H1 (cell line): ENCODE data around the gene SEMA6D. TPM values are rescaled to one million over a fixed set of nuclear protein-coding genes. Genes with fewer than 3 reads are reported as not detected.

Experiments used
- CTCF ChIA-PET: fragments of 300-600 bp; sonication (Branson Sonifier 250); formaldehyde crosslinking; loops from one replicate; lab custom pipeline; 2021; ENCODE audit not compliant: partially characterized antibody; lab: Charles Lee
- POLR2A ChIA-PET: fragments of 300-600 bp; sonication (Branson Sonifier 250); formaldehyde crosslinking; loops from one replicate; lab custom pipeline; 2021; ENCODE audit warnings: inconsistent platforms; ENCODE audit not compliant: partially characterized antibody; lab: Charles Lee
- DNase-seq, 2 experiments: peaks; one replicate each; pipeline versions ENCODE4 v3.0.0 to v3.0.0-alpha.2; 2010 to 2022; ENCODE audit warnings: low spot score in 2 of 2, low read depth in 1 of 2, mixed read lengths in 1 of 2
- FAIRE-seq: peaks from 2 replicates; lab custom pipeline; 2011; peaks lifted over from hg19 to GRCh38; lab: Jason Lieb, UNC
- H2AFZ ChIP-seq: 2 replicates; pipeline ENCODE4 v1.8.1; 2012; ENCODE audit warnings: low read length, inconsistent platforms
- H2AK5ac ChIP-seq: 2 replicates; pipeline ENCODE4 v1.6.1; 2013; ENCODE audit warnings: low read depth, low read length
- H2BK120ac ChIP-seq: replicated peaks from 2 replicates; pipeline ENCODE3; 2013; ENCODE audit warnings: low read depth, low read length, inconsistent platforms
- H2BK12ac ChIP-seq: 2 replicates; pipeline ENCODE4 v1.6.1; 2013; ENCODE audit warnings: low read depth, low read length
- H2BK15ac ChIP-seq: 2 replicates; pipeline ENCODE4 v1.6.1; 2013; ENCODE audit warnings: low read length
- H2BK20ac ChIP-seq: 2 replicates; pipeline ENCODE4 v1.6.1; 2013; ENCODE audit warnings: low read length
- H2BK5ac ChIP-seq: 2 replicates; pipeline ENCODE4 v1.6.1; 2013; ENCODE audit warnings: low read depth, low read length
- H3K14ac ChIP-seq: 2 replicates; pipeline ENCODE4 v1.6.1; 2013; ENCODE audit warnings: inconsistent platforms; ENCODE audit not compliant: insufficient read length
- H3K18ac ChIP-seq: 2 replicates; pipeline ENCODE4 v1.6.1; 2013; ENCODE audit warnings: low read length; ENCODE audit errors: extremely low read depth
- H3K23ac ChIP-seq: 2 replicates; pipeline ENCODE4 v1.6.1; 2013; ENCODE audit warnings: inconsistent platforms; ENCODE audit not compliant: insufficient read length
- H3K23me2 ChIP-seq: 2 replicates; pipeline ENCODE4 v1.6.1; 2013; ENCODE audit warnings: low read depth, low read length
- H3K27ac ChIP-seq: 2 replicates; pipeline ENCODE4 v1.6.1; 2011; ENCODE audit warnings: low read depth, low read length, inconsistent platforms
- H3K27me3 ChIP-seq, 4 experiments: replicated peaks in 1 of 4; 1 replicate in 1 of 4; 2 replicates in 3 of 4; pipeline versions ENCODE4 v1.6.1 to v1.8.1; 2011 to 2013; ENCODE audit warnings: low read length in 3 of 4, mild to moderate bottlenecking in 3 of 4, inconsistent platforms in 2 of 4, mixed read lengths in 2 of 4, moderate library complexity in 1 of 4; ENCODE audit not compliant: control insufficient read depth in 3 of 4, insufficient read depth in 3 of 4; ENCODE audit errors: extremely low read depth in 1 of 4
- H3K36me3 ChIP-seq, 4 experiments: 2 replicates each; pipeline versions ENCODE4 v1.6.1 to v1.8.1; 2011 to 2013; ENCODE audit warnings: mild to moderate bottlenecking in 4 of 4, low read length in 3 of 4, moderate library complexity in 2 of 4, control low read depth in 1 of 4, inconsistent platforms in 1 of 4; ENCODE audit not compliant: insufficient read depth in 4 of 4, control insufficient read depth in 2 of 4
- H3K4ac ChIP-seq: replicated peaks from 2 replicates; pipeline ENCODE3; 2013; ENCODE audit warnings: low read length, low read depth, mixed read lengths, inconsistent platforms; ENCODE audit not compliant: insufficient read length
- H3K4me1 ChIP-seq, 4 experiments: replicated peaks in 1 of 4; 1 replicate in 1 of 4; 2 replicates in 3 of 4; pipeline versions ENCODE4 v1.6.1 to v1.8.1; 2011 to 2013; ENCODE audit warnings: low read length in 3 of 4, inconsistent platforms in 2 of 4, mixed read lengths in 1 of 4; ENCODE audit not compliant: insufficient read depth in 4 of 4, control insufficient read depth in 3 of 4
- H3K4me2 ChIP-seq, 2 experiments: 2 replicates each; pipeline versions ENCODE4 v1.6.1 to v1.8.1; 2011 to 2013; ENCODE audit warnings: low read depth in 2 of 2, low read length in 2 of 2, control low read depth in 1 of 2, inconsistent platforms in 1 of 2, mild to moderate bottlenecking in 1 of 2; ENCODE audit not compliant: insufficient read depth in 1 of 2
- H3K4me3 ChIP-seq, 4 experiments: fragments of 200-600, 300-600 bp in 1 of 4; sonication (generic), shearing (Covaris generic), sonication (Bioruptor Twin) in 1 of 4; 2 replicates each; pipeline versions ENCODE4 v1.5.1 to v1.8.1; 2011 to 2016; ENCODE audit warnings: low read length in 4 of 4, low read depth in 3 of 4, control low read depth in 2 of 4, inconsistent platforms in 2 of 4, mild to moderate bottlenecking in 2 of 4, mixed read lengths in 1 of 4, moderate library complexity in 1 of 4; ENCODE audit not compliant: insufficient read depth in 2 of 4; ENCODE audit errors: extremely low read depth in 1 of 4
- H3K56ac ChIP-seq: replicated peaks from 2 replicates; pipeline ENCODE3; 2013; ENCODE audit warnings: low read depth, mild to moderate bottlenecking, mixed read lengths, low read length, inconsistent platforms; ENCODE audit not compliant: insufficient read length
- H3K79me1 ChIP-seq: 2 replicates; pipeline ENCODE4 v1.6.1; 2013; ENCODE audit warnings: low read depth, low read length, control low read depth
- H3K79me2 ChIP-seq, 2 experiments: 2 replicates each; pipeline versions ENCODE4 v1.6.1 to v1.8.1; 2012 to 2013; ENCODE audit warnings: low read length in 2 of 2, mild to moderate bottlenecking in 2 of 2, inconsistent platforms in 1 of 2; ENCODE audit not compliant: insufficient read depth in 2 of 2, control insufficient read depth in 1 of 2
- H3K9ac ChIP-seq, 4 experiments: replicated peaks in 1 of 4; 1 replicate in 1 of 4; 2 replicates in 3 of 4; pipeline versions ENCODE4 v1.6.1 to v1.8.1; 2011 to 2013; ENCODE audit warnings: low read depth in 3 of 4, low read length in 3 of 4, control low read depth in 2 of 4, mild to moderate bottlenecking in 2 of 4, moderate library complexity in 2 of 4, inconsistent platforms in 1 of 4; ENCODE audit errors: extremely low read depth in 1 of 4
- H3K9me3 ChIP-seq, 2 experiments: 2 replicates each; pipeline versions ENCODE4 v1.6.1 to v1.8.1; 2012 to 2013; ENCODE audit warnings: mild to moderate bottlenecking in 2 of 2, moderate library complexity in 2 of 2, control low read depth in 1 of 2, inconsistent platforms in 1 of 2, low read depth in 1 of 2, low read length in 1 of 2, mixed read lengths in 1 of 2; ENCODE audit not compliant: insufficient read depth in 2 of 2
- H4K20me1 ChIP-seq, 2 experiments: replicated peaks in 1 of 2; 2 replicates each; pipeline versions ENCODE3 to v1.8.1; 2011 to 2013; ENCODE audit warnings: inconsistent platforms in 2 of 2, low read length in 2 of 2, mild to moderate bottlenecking in 1 of 2; ENCODE audit not compliant: insufficient read depth in 2 of 2, control insufficient read depth in 1 of 2
- H4K5ac ChIP-seq: 2 replicates; pipeline ENCODE4 v1.6.1; 2013; ENCODE audit warnings: low read length, low read depth, mixed read lengths, inconsistent platforms; ENCODE audit not compliant: insufficient read length
- H4K8ac ChIP-seq: 2 replicates; pipeline ENCODE4 v1.8.0; 2013; ENCODE audit warnings: mild to moderate bottlenecking, moderate library complexity, low read length, inconsistent platforms; ENCODE audit not compliant: insufficient read depth; ENCODE audit errors: extremely low read depth
- H4K91ac ChIP-seq: replicated peaks from 2 replicates; pipeline ENCODE3; 2013; ENCODE audit warnings: low read length, mixed read lengths, inconsistent platforms; ENCODE audit not compliant: insufficient read length
- CHD1 ChIP-seq: IDR thresholded peaks from 2 replicates; pipeline ENCODE4 v1.6.1; 2012; ENCODE audit warnings: low read depth, low read length, improper control_type of control experiment
- FOSL1 ChIP-seq: IDR thresholded peaks from 2 replicates; pipeline ENCODE4 v1.6.1; 2011; ENCODE audit warnings: mild to moderate bottlenecking, low read depth, low read length, moderate library complexity; ENCODE audit not compliant: insufficient read depth
- MAFK ChIP-seq: IDR thresholded peaks from 2 replicates; pipeline ENCODE4 v1.6.1; 2012; ENCODE audit warnings: low read depth, mild to moderate bottlenecking, improper control_type of control experiment, low read length
- PHF8 ChIP-seq: fragments of 200-600 bp; sonication (generic); conservative IDR thresholded peaks from 2 replicates; pipeline ENCODE4 v1.7.1; 2012; ENCODE audit warnings: low read depth, mild to moderate bottlenecking, inconsistent platforms, low read length, moderate library complexity
- RAD21 ChIP-seq, 2 experiments: IDR thresholded peaks in 1 of 2; conservative IDR thresholded peaks in 1 of 2; 2 replicates each; pipeline ENCODE4 v1.6.1; 2011; ENCODE audit warnings: low read depth in 2 of 2, low read length in 2 of 2, improper control_type of control experiment in 1 of 2, inconsistent platforms in 1 of 2, mild to moderate bottlenecking in 1 of 2, moderate library complexity in 1 of 2
- RXRA ChIP-seq: IDR thresholded peaks from 2 replicates; pipeline ENCODE4 v1.6.1; 2011; ENCODE audit warnings: low read depth, mild to moderate bottlenecking, low read length, moderate library complexity; ENCODE audit not compliant: insufficient read depth
- SAP30 ChIP-seq: fragments of 300-600 bp; sonication (generic); IDR thresholded peaks from 2 replicates; pipeline ENCODE4 v1.7.1; 2012; ENCODE audit warnings: low read length, moderate library complexity, mild to moderate bottlenecking, inconsistent platforms; ENCODE audit not compliant: insufficient read depth, insufficient replicate concordance
- SP1 ChIP-seq: IDR thresholded peaks from 2 replicates; pipeline ENCODE4 v1.6.1; 2011; ENCODE audit warnings: low read depth, low read length
- SRF ChIP-seq: IDR thresholded peaks from 2 replicates; pipeline ENCODE4 v1.6.1; 2011; ENCODE audit warnings: mild to moderate bottlenecking, low read depth, low read length, moderate library complexity
- WGBS, 2 experiments: shearing (Covaris generic) in 1 of 2; methylation state at CpG; one replicate each; pipeline versions ENCODE4 v1.1.6 to v1.1.7; 2013 to 2015; ENCODE audit warnings: low lambda C conversion rate in 2 of 2, mixed read lengths in 2 of 2, inconsistent platforms in 1 of 2, low coverage in 1 of 2, missing lambda C conversion rate in 1 of 2; ENCODE audit not compliant: insufficient replicate concordance in 2 of 2, insufficient coverage in 1 of 2, insufficient read length in 1 of 2; ENCODE audit errors: extremely low coverage in 1 of 2, missing lambda C conversion rate in 1 of 2; 5-methylcytosine and 5-hydroxymethylcytosine counted together
- polyA plus RNA-seq, 7 experiments: library from polyadenylated mRNA; depleted of rRNA in 3 of 7; stranded (reverse) in 5 of 7; unstranded in 2 of 7; fragments of >200 nt in 5 of 7; fragments of 200-250 nt in 2 of 7; gene quantifications; 1 replicate in 5 of 7; 2 replicates in 1 of 7; 4 replicates in 1 of 7; pipeline versions ENCODE4 v1.2.1 to v1.2.3, GENCODE V29; 2011 to 2013; ENCODE audit warnings: missing spikeins in 2 of 7, mixed read lengths in 2 of 7
- total RNA-seq: library from RNA; stranded (reverse); fragmentation: NEBNext Ultra II Directional; extraction: Animal tissue kit (Norgen Biotek cat#: 25700); gene quantifications from 2 replicates; pipeline ENCODE4 v1.2.1, GENCODE V29; 2021
- TF ChIP-seq, protein P1 (sequence below): IDR thresholded peaks from 2 replicates; pipeline ENCODE4 v1.6.1; 2011; ENCODE audit warnings: low read depth, mild to moderate bottlenecking, low read length; ENCODE audit not compliant: insufficient read depth
- TF ChIP-seq, protein P2 (sequence below): IDR thresholded peaks from 2 replicates; pipeline ENCODE4 v1.6.1; 2012; ENCODE audit warnings: low read length, inconsistent platforms
- TF ChIP-seq, protein P3 (sequence below): IDR thresholded peaks from 2 replicates; pipeline ENCODE4 v1.6.1; 2012; ENCODE audit warnings: inconsistent platforms

SEMA6D gene
- total and polyA plus RNA-seq, 2 of the 8 experiments (the other 6 are each of a cell fraction or from before 2014, with no cell fraction given), result 2.2 to 3.8 TPM

DNA sequence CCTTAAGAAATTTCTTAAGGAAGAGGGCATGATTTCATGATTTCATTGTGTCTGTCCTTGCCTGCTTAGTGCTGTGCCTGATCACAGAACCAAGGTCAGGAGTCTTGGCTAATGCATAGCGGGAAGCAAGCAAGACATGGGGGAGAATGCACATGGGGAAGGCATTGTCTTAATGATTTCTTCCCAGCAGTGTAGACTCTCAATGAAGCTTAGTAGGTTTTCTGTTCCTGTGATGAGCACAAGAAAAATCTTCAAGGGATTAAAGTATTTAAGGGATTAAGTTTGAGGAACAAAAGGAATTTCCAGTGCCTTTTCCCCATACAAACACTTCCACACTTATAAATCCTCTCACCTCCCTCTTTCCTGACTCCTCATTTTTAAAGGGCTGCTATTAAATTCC, 46.9 kb upstream of the SEMA6D start:
- Histone ChIP-seq H4K91ac (no peak overlapping the region), H3K23ac (no peak overlapping the region), H3K4ac (no peak overlapping the region), H2BK12ac (no peak overlapping the region), H3K79me2 (no peaks in the 10 kb centered on the region), H3K4me3 (no peak overlapping the region), H3K79me1 (no peaks in the 10 kb centered on the region), H4K5ac (no peak overlapping the region), H3K27me3 (no peaks in the 10 kb centered on the region), H3K36me3 (no peaks in the 10 kb centered on the region), H2BK20ac (no peak overlapping the region), H3K4me1 (no peaks in the 10 kb centered on the region; a peak in 1 of 7 replicates), H3K4me2 (no peak overlapping the region), H2BK5ac (no peak overlapping the region), H2BK120ac (no peak overlapping the region), H3K23me2 (no peaks in the 10 kb centered on the region), H3K56ac (no peak overlapping the region), H4K20me1 (no peaks in the 10 kb centered on the region), H2AK5ac (no peak overlapping the region), H3K9me3 (no peaks in the 10 kb centered on the region), H2BK15ac (no peak overlapping the region), H3K18ac (no peak overlapping the region), H3K27ac (no peak overlapping the region), H3K9ac (no peak overlapping the region), H4K8ac (no peak overlapping the region), H2AFZ (no peak overlapping the region), H3K14ac (no peak overlapping the region)
- ChIA-PET POLR2A (no interaction called here), CTCF (no interaction called here)
- FAIRE-seq, result no peak
- WGBS, 2 experiments, result 100% methylated on average over 1 of the region's 1 CpG; no CpG with 5 or more reads in 1 of the 2 experiments
- no peak for DNase-seq
- TF ChIP-seq SRF (no peak), FOSL1 (no peak), SAP30 (no peak), SP1 (no peak), CHD1 (no peak), RXRA (no peak), MAFK (no peak), RAD21 (IDR thresholded peaks at IDR 0.05 in 1 of 2, conservative IDR thresholded peaks at IDR 0.05 in 1 of 2; ENCODE audit: low read depth in 2 of 2, low read length in 2 of 2) (no peak), PHF8 (no peak)
- TF ChIP-seq, protein P1, sequence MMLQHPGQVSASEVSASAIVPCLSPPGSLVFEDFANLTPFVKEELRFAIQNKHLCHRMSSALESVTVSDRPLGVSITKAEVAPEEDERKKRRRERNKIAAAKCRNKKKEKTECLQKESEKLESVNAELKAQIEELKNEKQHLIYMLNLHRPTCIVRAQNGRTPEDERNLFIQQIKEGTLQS, result no peak
- TF ChIP-seq, protein P2, sequence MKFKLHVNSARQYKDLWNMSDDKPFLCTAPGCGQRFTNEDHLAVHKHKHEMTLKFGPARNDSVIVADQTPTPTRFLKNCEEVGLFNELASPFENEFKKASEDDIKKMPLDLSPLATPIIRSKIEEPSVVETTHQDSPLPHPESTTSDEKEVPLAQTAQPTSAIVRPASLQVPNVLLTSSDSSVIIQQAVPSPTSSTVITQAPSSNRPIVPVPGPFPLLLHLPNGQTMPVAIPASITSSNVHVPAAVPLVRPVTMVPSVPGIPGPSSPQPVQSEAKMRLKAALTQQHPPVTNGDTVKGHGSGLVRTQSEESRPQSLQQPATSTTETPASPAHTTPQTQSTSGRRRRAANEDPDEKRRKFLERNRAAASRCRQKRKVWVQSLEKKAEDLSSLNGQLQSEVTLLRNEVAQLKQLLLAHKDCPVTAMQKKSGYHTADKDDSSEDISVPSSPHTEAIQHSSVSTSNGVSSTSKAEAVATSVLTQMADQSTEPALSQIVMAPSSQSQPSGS, result no peak
- TF ChIP-seq, protein P3, sequence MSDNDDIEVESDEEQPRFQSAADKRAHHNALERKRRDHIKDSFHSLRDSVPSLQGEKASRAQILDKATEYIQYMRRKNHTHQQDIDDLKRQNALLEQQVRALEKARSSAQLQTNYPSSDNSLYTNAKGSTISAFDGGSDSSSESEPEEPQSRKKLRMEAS, result no peak
